Lower lobe of right lung (tissue), 2 donors: ENCODE data around the gene C2orf66. TPM values are rescaled to one million over a fixed set of nuclear protein-coding genes. Genes with fewer than 3 reads are reported as not detected.
A peak's percentile ranks its signal among the peaks of the same experiment; 100 is the strongest.

ENCODE experiments used
- ATAC-seq, 2 donors: fragments of 200-7000 bp; cut with Tn5 transposase; one replicate each; pipeline ENCODE4 v1.9.1; 2020 to 2022; ENCODE audit warnings: mild to moderate bottlenecking in 2 of 2, moderate library complexity in 2 of 2
- DNase-seq: peaks from one replicate; pipeline ENCODE4 v3.0.0-alpha.2; 2020
- H3K27ac ChIP-seq: fragments of 200-600 bp; one replicate; pipeline ENCODE4 v1.8.0; 2022
- H3K27me3 ChIP-seq: fragments of 200-600 bp; one replicate; pipeline ENCODE4 v1.8.0; 2022; ENCODE audit warnings: low read depth
- H3K36me3 ChIP-seq: fragments of 200-600 bp; one replicate; pipeline ENCODE4 v1.8.0; 2022; ENCODE audit warnings: mild to moderate bottlenecking
- H3K4me1 ChIP-seq: fragments of 200-600 bp; one replicate; pipeline ENCODE4 v1.8.0; 2022
- H3K4me3 ChIP-seq: fragments of 200-600 bp; one replicate; pipeline ENCODE4 v1.8.0; 2022; ENCODE audit warnings: mild to moderate bottlenecking
- H3K9me3 ChIP-seq: fragments of 200-600 bp; one replicate; pipeline ENCODE4 v1.8.0; 2022
- intact Hi-C: fragments of 100-400 bp; cut with DNase I; formaldehyde crosslinking; loops from one replicate; pipeline ENCODE4 v1.11.0; 2022
- long read RNA-seq: library from polyadenylated mRNA; unstranded; transcript quantifications from one replicate; pipeline ENCODE4 v2.0.0, GENCODE V29; 2021
- total RNA-seq: library from RNA; stranded (reverse); fragmentation: NEBNext Ultra II Directional; extraction: Animal tissue kit (Norgen Biotek cat#: 25700); gene quantifications from one replicate; pipeline ENCODE4 v1.2.1, GENCODE V29; 2021
- TF ChIP-seq, protein P1 (sequence below): fragments of 200-600 bp; IDR thresholded peaks from one replicate; pipeline ENCODE4 v1.8.0; 2022; ENCODE audit warnings: antibody characterized with exemption, mild to moderate bottlenecking
- donor health status: DM: no; HTN: yes; CAD: no; lungs with severe emphysema.

Gene C2orf66
- total RNA-seq: 0.21 TPM
- long read RNA-seq: 0 reads

DNA sequence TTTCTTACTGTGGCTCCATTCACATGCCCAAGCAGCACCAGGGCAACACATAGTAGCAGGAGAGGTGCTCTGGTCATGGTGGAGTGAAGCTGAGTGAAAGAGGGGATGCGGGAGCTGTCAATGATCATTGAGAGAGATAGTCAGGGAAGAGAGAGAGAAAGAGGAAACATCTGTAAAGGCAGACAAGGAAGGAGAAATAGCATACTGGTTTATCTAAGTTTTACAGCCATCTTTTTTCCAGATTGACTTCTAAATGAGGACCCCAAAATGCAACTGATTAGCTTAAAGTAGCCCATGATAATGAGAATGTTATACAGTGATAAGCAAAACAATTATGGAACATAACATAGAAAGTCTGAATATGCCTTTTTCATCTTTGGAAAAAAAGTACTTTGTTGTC lies at the start of gene C2orf66:
Gene C2orf66 (minus strand): TSS at position 96 of the 400 bp plus-strand sequence. CDS start 19 bp downstream, at position 77.
- no peak for DNase-seq
- no peak within 1 kb of the TSS for H3K4me3 ChIP-seq
- H3K9me3 ChIP-seq: no peaks in the 10 kb centered on the region
- intact Hi-C loops: no loop called here
- ATAC-seq: no peak
- H3K27me3 ChIP-seq: no peaks in the 10 kb centered on the region
- no peaks in the 10 kb centered on the region for H3K4me1 ChIP-seq
- no peak within 1 kb of the TSS for H3K27ac ChIP-seq
- no peaks in the 10 kb centered on the region for H3K36me3 ChIP-seq
- TF ChIP-seq, protein P1, sequence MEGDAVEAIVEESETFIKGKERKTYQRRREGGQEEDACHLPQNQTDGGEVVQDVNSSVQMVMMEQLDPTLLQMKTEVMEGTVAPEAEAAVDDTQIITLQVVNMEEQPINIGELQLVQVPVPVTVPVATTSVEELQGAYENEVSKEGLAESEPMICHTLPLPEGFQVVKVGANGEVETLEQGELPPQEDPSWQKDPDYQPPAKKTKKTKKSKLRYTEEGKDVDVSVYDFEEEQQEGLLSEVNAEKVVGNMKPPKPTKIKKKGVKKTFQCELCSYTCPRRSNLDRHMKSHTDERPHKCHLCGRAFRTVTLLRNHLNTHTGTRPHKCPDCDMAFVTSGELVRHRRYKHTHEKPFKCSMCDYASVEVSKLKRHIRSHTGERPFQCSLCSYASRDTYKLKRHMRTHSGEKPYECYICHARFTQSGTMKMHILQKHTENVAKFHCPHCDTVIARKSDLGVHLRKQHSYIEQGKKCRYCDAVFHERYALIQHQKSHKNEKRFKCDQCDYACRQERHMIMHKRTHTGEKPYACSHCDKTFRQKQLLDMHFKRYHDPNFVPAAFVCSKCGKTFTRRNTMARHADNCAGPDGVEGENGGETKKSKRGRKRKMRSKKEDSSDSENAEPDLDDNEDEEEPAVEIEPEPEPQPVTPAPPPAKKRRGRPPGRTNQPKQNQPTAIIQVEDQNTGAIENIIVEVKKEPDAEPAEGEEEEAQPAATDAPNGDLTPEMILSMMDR: no peak

DNA sequence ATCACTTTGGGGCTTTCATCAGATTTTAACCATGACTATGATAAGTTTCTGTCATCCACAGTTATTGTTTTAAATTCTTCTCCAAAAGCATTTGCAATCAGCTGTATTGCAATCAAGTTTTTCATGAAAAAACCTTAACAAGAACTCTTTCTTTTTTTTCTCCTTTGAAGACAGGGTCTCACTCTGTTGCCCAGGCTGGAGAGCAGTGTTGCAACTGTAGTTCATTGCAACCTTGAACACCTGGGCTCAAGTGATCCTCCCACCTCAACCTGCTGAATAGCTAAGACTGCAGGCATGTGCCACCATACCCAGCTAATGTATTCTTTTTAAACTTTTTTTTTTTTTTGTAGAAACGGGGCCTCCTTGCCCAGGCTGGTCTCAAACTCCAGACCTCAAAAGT lies 45.5 kb upstream of the C2orf66 start:
- intact Hi-C loops: no loop called here
- DNase-seq (no peak), ATAC-seq (no peak)
- H3K27ac ChIP-seq: no peak overlapping the region
- no peaks in the 10 kb centered on the region for H3K36me3 ChIP-seq
- TF ChIP-seq, protein P1: no peak
- no peaks in the 10 kb centered on the region for H3K27me3 ChIP-seq
- peaks cover 8% of the 10 kb centered on the region for H3K9me3 ChIP-seq
- H3K4me3 ChIP-seq: no peak overlapping the region
- H3K4me1 ChIP-seq: no peaks in the 10 kb centered on the region

DNA sequence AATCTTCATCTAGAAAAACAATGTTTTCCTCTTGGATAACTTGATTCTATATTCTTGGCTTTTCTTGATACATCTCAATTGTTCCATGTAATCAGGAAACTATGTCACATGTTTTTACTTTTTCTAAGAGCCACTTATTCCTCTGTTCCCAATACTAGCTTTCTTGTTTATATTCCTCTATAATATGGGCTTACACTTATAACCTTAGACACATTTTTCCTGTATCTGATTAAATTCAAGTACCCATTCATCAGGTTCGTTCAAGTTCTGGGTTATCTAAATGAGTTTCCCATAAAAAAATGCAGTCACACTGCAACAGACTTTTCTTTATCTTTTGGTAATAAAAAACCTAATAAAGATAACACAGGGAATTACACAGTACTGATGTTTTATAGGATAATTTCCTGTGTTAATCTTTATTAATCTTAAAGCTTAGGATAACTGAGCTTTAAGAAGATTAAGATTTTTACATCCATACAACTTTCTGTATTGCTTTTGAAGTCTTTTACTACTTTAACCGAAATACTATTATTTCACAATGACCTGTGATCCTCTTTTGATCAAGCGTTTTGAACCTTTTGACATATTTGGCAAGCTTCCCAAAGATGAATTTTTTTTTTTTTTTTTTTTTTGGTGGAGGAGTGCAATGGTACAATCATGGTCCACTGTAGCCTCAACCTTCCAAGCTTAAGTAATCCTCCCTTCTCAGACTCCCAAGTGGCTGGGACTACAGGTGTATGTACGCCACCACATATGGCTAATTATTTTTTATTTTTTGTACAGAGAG lies 44.3 kb upstream of the C2orf66 start:
- Histone ChIP-seq H3K27me3 (no peaks in the 10 kb centered on the region), H3K4me3 (no peak overlapping the region), H3K9me3 (no peaks in the 10 kb centered on the region), H3K36me3 (no peaks in the 10 kb centered on the region), H3K4me1 (no peaks in the 10 kb centered on the region), H3K27ac (no peak overlapping the region)
- no peak for DNase-seq
- intact Hi-C loops: no loop called here
- ATAC-seq: no peak
- TF ChIP-seq, protein P1: no peak

DNA sequence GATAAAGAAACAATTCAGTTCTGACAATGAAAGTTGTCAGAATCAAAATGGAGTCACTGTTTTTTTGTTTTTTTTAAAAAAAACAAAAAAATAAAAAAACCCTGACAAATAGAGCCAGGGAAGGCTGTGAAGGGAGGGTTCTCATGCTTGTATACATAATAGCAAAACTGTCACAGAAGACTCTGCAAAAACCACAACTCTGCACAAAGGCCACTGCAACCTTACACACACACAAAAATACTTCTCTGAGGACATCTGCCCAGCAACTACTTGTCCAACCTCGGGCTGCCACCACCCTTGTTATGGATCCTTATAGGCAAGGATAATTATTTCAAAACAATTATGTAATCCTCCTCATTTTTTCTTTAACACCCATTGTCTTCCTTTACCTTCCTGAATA lies 41.9 kb upstream of the C2orf66 start:
- Histone ChIP-seq H3K9me3 (no peaks in the 10 kb centered on the region), H3K27ac (no peak overlapping the region), H3K27me3 (no peaks in the 10 kb centered on the region), H3K36me3 (no peaks in the 10 kb centered on the region), H3K4me3 (no peak overlapping the region), H3K4me1 (no peaks in the 10 kb centered on the region)
- DNase-seq: no peak
- ATAC-seq: no peak
- TF ChIP-seq, protein P1: no peak
- intact Hi-C loops: no loop called here

DNA sequence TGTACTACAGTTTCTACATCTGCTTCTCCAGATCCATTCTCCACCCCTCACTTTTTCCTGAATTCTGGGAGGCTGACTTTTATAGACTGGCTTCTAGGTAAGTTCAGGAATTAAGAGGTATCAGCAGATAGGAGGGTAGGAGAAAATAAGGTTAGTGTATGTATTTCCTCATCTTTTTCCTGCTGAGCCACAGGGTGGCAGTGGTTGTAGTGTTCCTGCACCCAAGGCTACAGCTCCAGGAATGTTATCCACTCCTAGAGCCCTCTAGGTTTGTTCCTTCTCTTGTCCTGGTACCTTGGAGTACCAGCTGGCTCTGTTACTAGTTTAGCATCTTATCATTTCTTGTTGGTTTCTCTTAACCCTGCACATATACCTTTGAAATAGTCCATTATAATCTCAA lies 40.7 kb upstream of the C2orf66 start:
- Histone ChIP-seq H3K27me3 (no peaks in the 10 kb centered on the region), H3K27ac (no peak overlapping the region), H3K4me1 (no peaks in the 10 kb centered on the region), H3K9me3 (no peaks in the 10 kb centered on the region), H3K36me3 (no peaks in the 10 kb centered on the region), H3K4me3 (no peak overlapping the region)
- intact Hi-C loops: no loop called here
- ATAC-seq (peak in 1 of 2 donors; percentile 37), DNase-seq (no peak)
- TF ChIP-seq, protein P1: no peak
